ES-I3 (cell line): ENCODE results near the gene ZIC1.
A peak's percentile ranks its signal among the peaks of the same experiment; 100 is the strongest.

Experiments
- H3K36me3 ChIP-seq: 2 replicates; pipeline ENCODE4 v1.6.1; 2013; ENCODE audit warnings: mild to moderate bottlenecking, low read length, control low read depth, moderate library complexity; ENCODE audit not compliant: insufficient read depth
- H3K4me1 ChIP-seq: 2 replicates; pipeline ENCODE4 v1.6.1; 2013; ENCODE audit warnings: mild to moderate bottlenecking, control low read depth, low read length; ENCODE audit not compliant: insufficient read depth
- H3K9ac ChIP-seq: 2 replicates; pipeline ENCODE4 v1.6.1; 2013; ENCODE audit warnings: low read depth, mild to moderate bottlenecking, low read length, moderate library complexity
- H3K9me3 ChIP-seq: 2 replicates; pipeline ENCODE4 v1.6.1; 2013; ENCODE audit warnings: mild to moderate bottlenecking, low read length, moderate library complexity; ENCODE audit not compliant: control insufficient read depth, insufficient read depth

ZIC1 gene

GRCh38 chr3:147387291-147387884 lies 21.8 kb upstream of the ZIC1 start:
- H3K9ac ChIP-seq, result no peak overlapping the region

GRCh38 chr3:147387885-147388699 lies 21.1 kb upstream of the ZIC1 start:
- no peaks in the 10 kb centered on the region for H3K36me3 ChIP-seq
- no peaks in the 10 kb centered on the region for H3K9me3 ChIP-seq
- H3K9ac ChIP-seq, result no peak overlapping the region
- peaks cover 15% of the 10 kb centered on the region; the same call in 1 of the 2 replicates for H3K4me1 ChIP-seq

More at GRCh38 chr3:147387291-147387884, 21.8 kb upstream of the ZIC1 start:
- Histone ChIP-seq H3K4me1 (peaks cover 21% of the 10 kb centered on the region; the same call in 1 of the 2 replicates), H3K36me3 (no peaks in the 10 kb centered on the region), H3K9me3 (no peaks in the 10 kb centered on the region)

GRCh38 chr3:147388700-147389580 lies 20.2 kb upstream of the ZIC1 start:
- H3K4me1 ChIP-seq, result peaks cover 15% of the 10 kb centered on the region; the same call in 1 of the 2 replicates
- no peaks in the 10 kb centered on the region for H3K36me3 ChIP-seq

GRCh38 chr3:147389717-147390116 lies 19.4 kb upstream of the ZIC1 start:
- peaks cover 15% of the 10 kb centered on the region; the same call in 1 of the 2 replicates for H3K4me1 ChIP-seq
- H3K9me3 ChIP-seq, result no peaks in the 10 kb centered on the region

More at GRCh38 chr3:147388700-147389580, 20.2 kb upstream of the ZIC1 start:
- H3K9ac ChIP-seq, result no peak overlapping the region
- H3K9me3 ChIP-seq, result no peaks in the 10 kb centered on the region

GRCh38 chr3:147390589-147391569 lies 18.3 kb upstream of the ZIC1 start:
- Histone ChIP-seq H3K9me3 (no peaks in the 10 kb centered on the region), H3K36me3 (no peaks in the 10 kb centered on the region), H3K4me1 (peaks cover 15% of the 10 kb centered on the region), H3K9ac (no peak overlapping the region)

More at GRCh38 chr3:147389717-147390116, 19.4 kb upstream of the ZIC1 start:
- no peaks in the 10 kb centered on the region for H3K36me3 ChIP-seq
- no peak overlapping the region for H3K9ac ChIP-seq

- peaks cover 15% of the 10 kb centered on the region for H3K4me1 ChIP-seq
- H3K9me3 ChIP-seq, result no peaks in the 10 kb centered on the region
- H3K36me3 ChIP-seq, result no peaks in the 10 kb centered on the region
- peak overlapping the region; percentile 73; the same call in 1 of the 2 replicates for H3K9ac ChIP-seq
Observed at GRCh38 chr3:147391781-147392624, 17.2 kb upstream of the ZIC1 start.

- Histone ChIP-seq H3K9ac (peak overlapping the region; percentile 73; the same call in 1 of the 2 replicates), H3K4me1 (peaks cover 10% of the 10 kb centered on the region), H3K36me3 (no peaks in the 10 kb centered on the region), H3K9me3 (no peaks in the 10 kb centered on the region)
Observed at GRCh38 chr3:147392625-147392946, 16.6 kb upstream of the ZIC1 start.

- H3K4me1 ChIP-seq, result peaks cover 2% of the 10 kb centered on the region
- H3K9ac ChIP-seq, result peak overlapping the region; percentile 73
- H3K9me3 ChIP-seq, result no peaks in the 10 kb centered on the region
- no peaks in the 10 kb centered on the region for H3K36me3 ChIP-seq
Observed at GRCh38 chr3:147393261-147393942, 15.8 kb upstream of the ZIC1 start.

- Histone ChIP-seq H3K9me3 (no peaks in the 10 kb centered on the region), H3K36me3 (no peaks in the 10 kb centered on the region), H3K4me1 (peaks cover 3% of the 10 kb centered on the region), H3K9ac (peak overlapping the region; percentile 73; the same call in 1 of the 2 replicates)
Observed at GRCh38 chr3:147393943-147394883, 15.0 kb upstream of the ZIC1 start.

GRCh38 chr3:147394884-147395225 lies 14.3 kb upstream of the ZIC1 start:
- Histone ChIP-seq H3K4me1 (peaks cover 4% of the 10 kb centered on the region), H3K9me3 (no peaks in the 10 kb centered on the region), H3K9ac (no peak overlapping the region), H3K36me3 (no peaks in the 10 kb centered on the region)

GRCh38 chr3:147395899-147396711 lies 13.1 kb upstream of the ZIC1 start:
- Histone ChIP-seq H3K9ac (peak overlapping the region; percentile 26; the same call in 1 of the 2 replicates), H3K36me3 (no peaks in the 10 kb centered on the region), H3K9me3 (no peaks in the 10 kb centered on the region), H3K4me1 (peaks cover 8% of the 10 kb centered on the region)
